HCT116 (cell line): ENCODE data around the gene CBFA2T3.

Experiments
- ELF1 ChIP-seq: IDR thresholded peaks from 2 replicates; pipeline ENCODE4 v1.6.1; 2012; ENCODE audit warnings: low read depth, borderline replicate concordance
- EZH2 ChIP-seq: fragments of 200-600 bp; sonication (generic); IDR thresholded peaks from 2 replicates; pipeline ENCODE4 v1.6.1; 2017; ENCODE audit warnings: antibody characterized with exemption, mixed run types
- EZH2phosphoT487 ChIP-seq: fragments of 200-600 bp; IDR thresholded peaks from 2 replicates; pipeline ENCODE4 v1.6.1; 2018; ENCODE audit warnings: antibody characterized with exemption, borderline replicate concordance
- FOSL1 ChIP-seq: IDR thresholded peaks from 2 replicates; pipeline ENCODE4 v1.6.1; 2012; ENCODE audit warnings: low read depth
- JUND ChIP-seq: IDR thresholded peaks from 2 replicates; pipeline ENCODE4 v1.6.1; 2012
- POLR2A ChIP-seq: IDR thresholded peaks from 2 replicates; pipeline ENCODE4 v1.7.0; 2011; ENCODE audit warnings: borderline replicate concordance; ENCODE audit not compliant: insufficient read depth, insufficient read length; ENCODE audit errors: extremely low read depth
- POLR2AphosphoS5 ChIP-seq: IDR thresholded peaks from 2 replicates; pipeline ENCODE4 v1.6.1; 2011; ENCODE audit warnings: mild to moderate bottlenecking, low read depth, low read length, moderate library complexity
- RAD21 ChIP-seq: IDR thresholded peaks from 2 replicates; pipeline ENCODE4 v1.6.1; 2012; ENCODE audit warnings: low read depth, mild to moderate bottlenecking
- SP1 ChIP-seq: IDR thresholded peaks from 2 replicates; pipeline ENCODE4 v1.6.1; 2012; ENCODE audit warnings: low read depth
- YY1 ChIP-seq: IDR thresholded peaks from 2 replicates; pipeline ENCODE4 v1.6.1; 2011; ENCODE audit warnings: low read length, low read depth, moderate library complexity, mild to moderate bottlenecking; ENCODE audit not compliant: insufficient replicate concordance; ENCODE audit errors: extremely low read depth
- ZNF274 ChIP-seq: fragments of 200-500 bp; sonication (Bioruptor generic); IDR thresholded peaks from 2 replicates; pipeline ENCODE4 v1.6.1; 2014; ENCODE audit warnings: mild to moderate bottlenecking, low read depth, low read length, inconsistent platforms
- TF ChIP-seq, protein P1 (sequence below), 3 experiments: fragments of 200-600 bp in 1 of 3; sonication (generic) in 1 of 3; IDR thresholded peaks in 2 of 3; conservative IDR thresholded peaks in 1 of 3; 2 replicates each; pipeline ENCODE4 v1.5.1; 2012 to 2017; ENCODE audit warnings: low read depth in 2 of 3, low read length in 2 of 3, antibody characterized with exemption in 1 of 3, borderline replicate concordance in 1 of 3, control low read depth in 1 of 3, mild to moderate bottlenecking in 1 of 3, mixed read lengths in 1 of 3, mixed run types in 1 of 3, moderate library complexity in 1 of 3; ENCODE audit not compliant: insufficient read depth in 1 of 3
- TF ChIP-seq, protein P2 (sequence below): IDR thresholded peaks from 2 replicates; pipeline ENCODE4 v1.6.1; 2012; ENCODE audit warnings: low read depth
- TF ChIP-seq, protein P3 (sequence below): IDR thresholded peaks from 2 replicates; pipeline ENCODE4 v1.6.1; 2012

DNA sequence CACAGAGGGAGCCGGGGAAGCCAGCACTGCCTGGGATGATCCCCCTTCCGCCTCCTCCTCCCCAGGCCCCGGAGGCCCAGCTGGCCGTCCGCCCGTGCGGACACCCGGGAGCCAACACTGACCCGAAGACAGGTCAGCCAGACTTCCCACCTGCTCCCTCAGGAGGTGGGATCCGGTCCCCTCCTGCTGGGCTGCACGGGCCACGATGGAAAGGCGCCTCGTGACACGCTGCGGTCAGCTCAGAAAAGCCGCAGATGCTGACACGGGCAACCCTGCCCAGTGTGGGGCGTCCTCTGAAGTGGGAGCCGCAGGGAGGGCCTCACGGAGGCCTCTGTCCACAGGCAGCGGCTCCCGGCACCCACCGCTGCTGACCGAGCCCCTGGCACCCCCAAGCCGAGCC, 49.3 kb downstream of the CBFA2T3 start:
- TF ChIP-seq POLR2A: no peak
- TF ChIP-seq EZH2: no peak
- TF ChIP-seq, protein P1, sequence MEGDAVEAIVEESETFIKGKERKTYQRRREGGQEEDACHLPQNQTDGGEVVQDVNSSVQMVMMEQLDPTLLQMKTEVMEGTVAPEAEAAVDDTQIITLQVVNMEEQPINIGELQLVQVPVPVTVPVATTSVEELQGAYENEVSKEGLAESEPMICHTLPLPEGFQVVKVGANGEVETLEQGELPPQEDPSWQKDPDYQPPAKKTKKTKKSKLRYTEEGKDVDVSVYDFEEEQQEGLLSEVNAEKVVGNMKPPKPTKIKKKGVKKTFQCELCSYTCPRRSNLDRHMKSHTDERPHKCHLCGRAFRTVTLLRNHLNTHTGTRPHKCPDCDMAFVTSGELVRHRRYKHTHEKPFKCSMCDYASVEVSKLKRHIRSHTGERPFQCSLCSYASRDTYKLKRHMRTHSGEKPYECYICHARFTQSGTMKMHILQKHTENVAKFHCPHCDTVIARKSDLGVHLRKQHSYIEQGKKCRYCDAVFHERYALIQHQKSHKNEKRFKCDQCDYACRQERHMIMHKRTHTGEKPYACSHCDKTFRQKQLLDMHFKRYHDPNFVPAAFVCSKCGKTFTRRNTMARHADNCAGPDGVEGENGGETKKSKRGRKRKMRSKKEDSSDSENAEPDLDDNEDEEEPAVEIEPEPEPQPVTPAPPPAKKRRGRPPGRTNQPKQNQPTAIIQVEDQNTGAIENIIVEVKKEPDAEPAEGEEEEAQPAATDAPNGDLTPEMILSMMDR (IDR thresholded peaks at IDR 0.05 in 2 of 3, conservative IDR thresholded peaks at IDR 0.05 in 1 of 3; ENCODE audit: borderline replicate concordance in 1 of 3, insufficient read depth in 1 of 3, low read depth in 2 of 3, low read length in 2 of 3): no peak
- TF ChIP-seq RAD21: no peak
- TF ChIP-seq, protein P2, sequence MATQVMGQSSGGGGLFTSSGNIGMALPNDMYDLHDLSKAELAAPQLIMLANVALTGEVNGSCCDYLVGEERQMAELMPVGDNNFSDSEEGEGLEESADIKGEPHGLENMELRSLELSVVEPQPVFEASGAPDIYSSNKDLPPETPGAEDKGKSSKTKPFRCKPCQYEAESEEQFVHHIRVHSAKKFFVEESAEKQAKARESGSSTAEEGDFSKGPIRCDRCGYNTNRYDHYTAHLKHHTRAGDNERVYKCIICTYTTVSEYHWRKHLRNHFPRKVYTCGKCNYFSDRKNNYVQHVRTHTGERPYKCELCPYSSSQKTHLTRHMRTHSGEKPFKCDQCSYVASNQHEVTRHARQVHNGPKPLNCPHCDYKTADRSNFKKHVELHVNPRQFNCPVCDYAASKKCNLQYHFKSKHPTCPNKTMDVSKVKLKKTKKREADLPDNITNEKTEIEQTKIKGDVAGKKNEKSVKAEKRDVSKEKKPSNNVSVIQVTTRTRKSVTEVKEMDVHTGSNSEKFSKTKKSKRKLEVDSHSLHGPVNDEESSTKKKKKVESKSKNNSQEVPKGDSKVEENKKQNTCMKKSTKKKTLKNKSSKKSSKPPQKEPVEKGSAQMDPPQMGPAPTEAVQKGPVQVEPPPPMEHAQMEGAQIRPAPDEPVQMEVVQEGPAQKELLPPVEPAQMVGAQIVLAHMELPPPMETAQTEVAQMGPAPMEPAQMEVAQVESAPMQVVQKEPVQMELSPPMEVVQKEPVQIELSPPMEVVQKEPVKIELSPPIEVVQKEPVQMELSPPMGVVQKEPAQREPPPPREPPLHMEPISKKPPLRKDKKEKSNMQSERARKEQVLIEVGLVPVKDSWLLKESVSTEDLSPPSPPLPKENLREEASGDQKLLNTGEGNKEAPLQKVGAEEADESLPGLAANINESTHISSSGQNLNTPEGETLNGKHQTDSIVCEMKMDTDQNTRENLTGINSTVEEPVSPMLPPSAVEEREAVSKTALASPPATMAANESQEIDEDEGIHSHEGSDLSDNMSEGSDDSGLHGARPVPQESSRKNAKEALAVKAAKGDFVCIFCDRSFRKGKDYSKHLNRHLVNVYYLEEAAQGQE: no peak
- no peak for TF ChIP-seq ZNF274
- TF ChIP-seq, protein P3, sequence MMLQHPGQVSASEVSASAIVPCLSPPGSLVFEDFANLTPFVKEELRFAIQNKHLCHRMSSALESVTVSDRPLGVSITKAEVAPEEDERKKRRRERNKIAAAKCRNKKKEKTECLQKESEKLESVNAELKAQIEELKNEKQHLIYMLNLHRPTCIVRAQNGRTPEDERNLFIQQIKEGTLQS: no peak
- no peak for TF ChIP-seq POLR2AphosphoS5
- TF ChIP-seq JUND: no peak
- no peak for TF ChIP-seq ELF1
- no peak for TF ChIP-seq FOSL1
- no peak for TF ChIP-seq YY1
- TF ChIP-seq EZH2phosphoT487: no peak
- no peak for TF ChIP-seq SP1
